Testis (tissue), 2 donors: ENCODE results near the gene TVP23C.
"Not testable (repeated sequence)": the region's sequence is repeated elsewhere in the genome, so short reads cannot be mapped to it uniquely, and the experiment has no call there.

ENCODE experiments used
- POLR2A ChIP-seq: fragments of 450-650 bp; IDR thresholded peaks from one replicate; pipeline ENCODE4 v1.6.1; 2017; ENCODE audit warnings: antibody characterized with exemption, mild to moderate bottlenecking, moderate library complexity
- TF ChIP-seq, protein P1 (sequence below), 3 experiments: fragments of 450-650 bp in 2 of 3; fragments of 200-600 bp in 1 of 3; sonication (generic) in 1 of 3; IDR thresholded peaks; one replicate each; pipeline ENCODE4 v1.5.1; 2016 to 2019; ENCODE audit warnings: antibody characterized with exemption in 3 of 3, mild to moderate bottlenecking in 2 of 3, moderate library complexity in 1 of 3

DNA sequence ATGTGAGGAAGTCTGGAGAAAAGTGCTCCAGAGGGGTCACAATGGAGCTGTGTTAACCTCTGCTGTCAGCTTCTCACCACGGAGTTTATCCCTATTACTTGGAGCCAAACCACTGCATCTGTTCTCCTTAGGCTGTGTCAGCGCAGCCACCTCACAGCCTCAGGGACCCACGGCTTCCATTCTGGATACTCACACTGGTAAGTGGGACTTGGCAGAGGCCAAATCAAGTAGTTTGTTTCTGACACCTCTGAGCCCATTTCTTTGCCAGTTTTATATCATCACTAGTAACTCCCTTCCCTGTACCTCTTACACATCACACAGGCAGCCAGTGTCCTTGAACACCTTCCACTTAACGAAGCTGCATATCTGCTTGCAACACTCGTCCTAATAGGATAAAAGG is 11.4 kb upstream of the TVP23C start:
- TF ChIP-seq, protein P1, sequence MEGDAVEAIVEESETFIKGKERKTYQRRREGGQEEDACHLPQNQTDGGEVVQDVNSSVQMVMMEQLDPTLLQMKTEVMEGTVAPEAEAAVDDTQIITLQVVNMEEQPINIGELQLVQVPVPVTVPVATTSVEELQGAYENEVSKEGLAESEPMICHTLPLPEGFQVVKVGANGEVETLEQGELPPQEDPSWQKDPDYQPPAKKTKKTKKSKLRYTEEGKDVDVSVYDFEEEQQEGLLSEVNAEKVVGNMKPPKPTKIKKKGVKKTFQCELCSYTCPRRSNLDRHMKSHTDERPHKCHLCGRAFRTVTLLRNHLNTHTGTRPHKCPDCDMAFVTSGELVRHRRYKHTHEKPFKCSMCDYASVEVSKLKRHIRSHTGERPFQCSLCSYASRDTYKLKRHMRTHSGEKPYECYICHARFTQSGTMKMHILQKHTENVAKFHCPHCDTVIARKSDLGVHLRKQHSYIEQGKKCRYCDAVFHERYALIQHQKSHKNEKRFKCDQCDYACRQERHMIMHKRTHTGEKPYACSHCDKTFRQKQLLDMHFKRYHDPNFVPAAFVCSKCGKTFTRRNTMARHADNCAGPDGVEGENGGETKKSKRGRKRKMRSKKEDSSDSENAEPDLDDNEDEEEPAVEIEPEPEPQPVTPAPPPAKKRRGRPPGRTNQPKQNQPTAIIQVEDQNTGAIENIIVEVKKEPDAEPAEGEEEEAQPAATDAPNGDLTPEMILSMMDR (IDR thresholded peaks at IDR 0.05) = not testable (repeated sequence)
- TF ChIP-seq POLR2A = not testable (repeated sequence)
